ENCODE measurements around the gene TLL2. TPM values are rescaled to one million over a fixed set of nuclear protein-coding genes. Genes with fewer than 3 reads are reported as not detected.

Gene TLL2
- total RNA-seq, 1 experiment from 2014 or later, result 0.14 TPM

- no peaks in the 10 kb centered on the region for H3K4me1 Mint-ChIP-seq (ENCODE audit: low read depth, unreplicated experiment)
- Histone ChIP-seq H3K9me3 (no peaks in the 10 kb centered on the region), H3K27me3 (replicated peaks; ENCODE audit: control insufficient read depth, insufficient read depth, low read length) (no peaks in the 10 kb centered on the region), H3K4me3 (ENCODE audit: low read depth, low read length) (no peak overlapping the region), H3K4me1 (no peaks in the 10 kb centered on the region), H3K36me3 (ENCODE audit: control insufficient read depth, insufficient read depth, low read length) (no peaks in the 10 kb centered on the region)
- H3K36me3 Mint-ChIP-seq (ENCODE audit: insufficient read depth, unreplicated experiment), result no peaks in the 10 kb centered on the region
- no peak for TF ChIP-seq CTCF (IDR thresholded peaks at IDR 0.05; ENCODE audit: insufficient read depth in 1 of 2, low read depth in 1 of 2, low read length in 1 of 2, severe bottlenecking in 1 of 2, unreplicated experiment in 1 of 2)
- no peak for DNase-seq
- peaks cover 13% of the 10 kb centered on the region for H3K27me3 Mint-ChIP-seq (ENCODE audit: insufficient read depth, unreplicated experiment)
- POLR2A ChIA-PET, result no interaction called here
- no peaks in the 10 kb centered on the region for H3K9me3 Mint-ChIP-seq (ENCODE audit: unreplicated experiment)
- CTCF ChIA-PET, result no interaction called here
- BruUV-seq (replicated peaks), result no TSS peak
- H3K4me3 Mint-ChIP-seq (ENCODE audit: unreplicated experiment), result no peak overlapping the region
- intact Hi-C loops (cut with micrococcal nuclease; ENCODE audit: unreplicated experiment), result no loop called here
- no peak overlapping the region for H3K27ac Mint-ChIP-seq (ENCODE audit: unreplicated experiment)
Measured at GRCh38 chr10:96493254-96493653, 20.5 kb downstream of the TLL2 start.

GRCh38 chr10:96491303-96491702 lies 22.4 kb downstream of the TLL2 start:
- CTCF ChIA-PET, result interaction anchor here (0.6 to 2.1 kb wide), 6 partner anchors 20 to 611 kb away, joined by 3 to 13 read pairs (median 4); partner anchors contain the start of gene TLL2
- DNase-seq, result peak in 1 of 2 experiments; percentile 35
- Histone ChIP-seq H3K9me3 (no peaks in the 10 kb centered on the region), H3K36me3 (ENCODE audit: control insufficient read depth, insufficient read depth, low read length) (no peaks in the 10 kb centered on the region), H3K27me3 (replicated peaks; ENCODE audit: control insufficient read depth, insufficient read depth, low read length) (no peaks in the 10 kb centered on the region), H3K4me3 (ENCODE audit: low read depth, low read length) (no peak overlapping the region), H3K4me1 (no peaks in the 10 kb centered on the region)
- no peak overlapping the region for H3K27ac Mint-ChIP-seq (ENCODE audit: unreplicated experiment)
- H3K27me3 Mint-ChIP-seq (ENCODE audit: insufficient read depth, unreplicated experiment), result peaks cover 8% of the 10 kb centered on the region
- no TSS peak for BruUV-seq (replicated peaks)
- intact Hi-C loops (cut with micrococcal nuclease; ENCODE audit: unreplicated experiment), result loop anchor here (1.0 kb wide), 1 partner anchor 20 kb away; no protein-coding TSS in a partner anchor
- no peaks in the 10 kb centered on the region for H3K4me1 Mint-ChIP-seq (ENCODE audit: low read depth, unreplicated experiment)
- no peak overlapping the region for H3K4me3 Mint-ChIP-seq (ENCODE audit: unreplicated experiment)
- POLR2A ChIA-PET, result no interaction called here
- no peaks in the 10 kb centered on the region for H3K9me3 Mint-ChIP-seq (ENCODE audit: unreplicated experiment)
- TF ChIP-seq CTCF (IDR thresholded peaks at IDR 0.05; ENCODE audit: insufficient read depth in 1 of 2, low read depth in 1 of 2, low read length in 1 of 2, severe bottlenecking in 1 of 2, unreplicated experiment in 1 of 2), result peak; percentile 38 to 59
- no peaks in the 10 kb centered on the region for H3K36me3 Mint-ChIP-seq (ENCODE audit: insufficient read depth, unreplicated experiment)

GRCh38 chr10:96488161-96488935 lies 25.4 kb downstream of the TLL2 start:
- H3K4me3 ChIP-seq (ENCODE audit: low read depth, low read length), result no peak overlapping the region
- H3K4me1 Mint-ChIP-seq (ENCODE audit: low read depth, unreplicated experiment), result no peaks in the 10 kb centered on the region
- no peak for TF ChIP-seq CTCF (IDR thresholded peaks at IDR 0.05; ENCODE audit: insufficient read depth in 1 of 2, low read depth in 1 of 2, low read length in 1 of 2, severe bottlenecking in 1 of 2, unreplicated experiment in 1 of 2)
- no peaks in the 10 kb centered on the region for H3K36me3 ChIP-seq (ENCODE audit: control insufficient read depth, insufficient read depth, low read length)
- no TSS peak for BruUV-seq (replicated peaks)
- H3K36me3 Mint-ChIP-seq (ENCODE audit: insufficient read depth, unreplicated experiment), result no peaks in the 10 kb centered on the region
- no peak overlapping the region for H3K4me3 Mint-ChIP-seq (ENCODE audit: unreplicated experiment)
- no peaks in the 10 kb centered on the region for H3K9me3 Mint-ChIP-seq (ENCODE audit: unreplicated experiment)
- no peak for DNase-seq
- CTCF ChIA-PET, result no interaction called here
- POLR2A ChIA-PET, result no interaction called here
- H3K27ac Mint-ChIP-seq (ENCODE audit: unreplicated experiment), result no peak overlapping the region
- intact Hi-C loops (cut with micrococcal nuclease; ENCODE audit: unreplicated experiment), result no loop called here
- H3K4me1 ChIP-seq, result no peaks in the 10 kb centered on the region
- H3K27me3 ChIP-seq (replicated peaks; ENCODE audit: control insufficient read depth, insufficient read depth, low read length), result no peaks in the 10 kb centered on the region
- peaks cover 15% of the 10 kb centered on the region for H3K27me3 Mint-ChIP-seq (ENCODE audit: insufficient read depth, unreplicated experiment)
- no peaks in the 10 kb centered on the region for H3K9me3 ChIP-seq
